Right renal cortex interstitium (tissue), 3 donors: ENCODE data around the gene SLC6A6. TPM values are rescaled to one million over a fixed set of nuclear protein-coding genes. Genes with fewer than 3 reads are reported as not detected.

Experiments used
- DNase-seq, 3 donors: peaks; one replicate each; pipeline ENCODE4 v3.0.0-alpha.2; 2013; ENCODE audit warnings: low read depth in 3 of 3, low spot score in 2 of 3
- polyA plus RNA-seq, 3 donors: library from polyadenylated mRNA; unstranded; fragments of 120-200 nt; gene quantifications; one replicate each; pipeline ENCODE4 v1.2.1, GENCODE V29; 2013; ENCODE audit not compliant: insufficient read length in 3 of 3

Gene SLC6A6
- polyA plus RNA-seq, 3 donors = 16.8 to 18.1 (median 17.1) TPM

DNA sequence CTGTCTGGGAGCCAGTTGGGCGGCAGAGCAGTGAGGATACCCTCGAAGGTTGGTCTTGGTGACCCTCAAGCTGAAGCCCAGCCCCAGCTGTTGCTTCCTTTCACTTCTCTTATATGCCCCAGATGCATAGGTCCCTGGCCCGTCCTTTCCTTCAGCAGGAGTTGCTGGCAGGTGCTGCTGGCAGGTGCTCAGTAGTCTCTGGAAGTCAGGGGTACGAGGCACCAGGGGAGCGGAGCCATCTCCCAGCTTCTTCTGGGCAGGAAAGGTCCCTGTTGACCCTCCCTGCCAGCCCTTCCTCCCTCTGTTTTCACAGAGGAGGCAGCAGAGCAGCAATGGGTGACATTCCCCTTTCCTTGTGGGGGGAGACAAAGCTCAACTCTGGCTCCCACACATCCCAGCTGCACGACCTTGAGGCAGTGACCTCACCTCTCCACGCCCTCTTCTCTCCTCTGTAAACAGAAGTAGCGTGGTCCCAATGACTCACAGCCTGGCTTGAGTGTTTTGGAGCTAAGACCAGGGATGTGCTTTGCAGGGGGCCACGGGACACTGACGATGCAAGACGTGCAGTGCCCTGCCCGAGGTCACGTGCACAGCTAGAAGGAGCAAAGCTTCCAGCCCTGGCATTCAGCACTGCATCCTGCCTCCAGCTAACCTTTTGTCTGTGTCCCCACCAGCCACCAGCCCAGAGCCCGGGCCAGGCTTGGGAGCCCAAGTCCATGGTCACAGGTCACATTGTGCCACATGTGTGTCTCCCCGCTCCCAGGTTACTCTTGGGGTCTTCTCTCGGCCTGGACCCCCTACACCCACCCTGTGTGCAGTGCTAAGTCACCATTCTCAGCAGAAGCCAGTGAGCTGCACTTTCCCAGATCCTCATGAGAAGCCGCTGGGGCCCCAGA, 49.7 kb downstream of the SLC6A6 start:
- DNase-seq = no peak

DNA sequence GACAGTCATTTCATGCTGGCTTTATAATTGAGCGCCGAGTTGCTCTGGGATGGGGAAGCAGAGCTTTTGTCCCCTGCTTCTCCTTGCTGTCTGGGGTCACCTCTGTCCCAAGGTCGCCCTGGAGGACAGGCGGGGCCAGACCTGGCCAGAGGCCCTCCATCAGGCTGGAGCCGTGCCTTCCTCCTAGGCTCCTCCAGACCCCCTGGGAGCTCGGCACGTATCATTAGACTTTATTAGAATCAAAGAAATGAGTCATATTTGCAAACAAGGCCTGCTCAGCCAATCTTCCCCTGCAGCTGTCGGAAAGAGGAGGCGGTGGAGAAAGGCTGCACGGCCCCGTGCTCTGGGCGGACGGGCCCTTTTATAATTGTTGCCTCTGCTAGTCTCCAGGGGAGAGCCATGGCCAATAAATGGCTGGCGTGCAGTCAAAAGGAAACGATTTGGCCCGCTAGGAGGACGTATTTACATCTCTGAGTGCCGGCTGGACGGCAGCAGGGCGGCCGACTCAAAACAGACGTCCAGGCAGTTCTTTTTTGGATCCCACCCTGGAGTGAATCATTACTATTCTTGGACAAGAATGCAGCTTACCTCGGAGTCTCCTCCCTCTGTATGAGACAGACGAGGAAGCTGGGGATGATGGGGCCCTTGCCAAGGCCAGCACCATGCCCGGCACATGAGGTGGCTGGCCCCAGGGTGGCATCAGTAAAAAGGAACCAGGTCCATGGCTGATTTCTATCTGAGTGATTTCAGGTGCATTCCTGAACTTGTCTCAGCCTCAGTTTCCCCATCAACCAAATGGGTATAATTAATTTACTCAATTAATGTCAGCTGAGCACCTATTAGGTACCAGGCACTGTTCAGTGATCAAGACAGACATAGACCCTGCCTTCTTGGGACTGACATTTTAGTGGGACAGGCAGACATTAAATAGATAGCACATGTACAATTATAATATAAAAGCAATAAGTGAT, 50.6 kb downstream of the SLC6A6 start:
- DNase-seq = peak in 2 of 3 donors; percentile 79 to 80

DNA sequence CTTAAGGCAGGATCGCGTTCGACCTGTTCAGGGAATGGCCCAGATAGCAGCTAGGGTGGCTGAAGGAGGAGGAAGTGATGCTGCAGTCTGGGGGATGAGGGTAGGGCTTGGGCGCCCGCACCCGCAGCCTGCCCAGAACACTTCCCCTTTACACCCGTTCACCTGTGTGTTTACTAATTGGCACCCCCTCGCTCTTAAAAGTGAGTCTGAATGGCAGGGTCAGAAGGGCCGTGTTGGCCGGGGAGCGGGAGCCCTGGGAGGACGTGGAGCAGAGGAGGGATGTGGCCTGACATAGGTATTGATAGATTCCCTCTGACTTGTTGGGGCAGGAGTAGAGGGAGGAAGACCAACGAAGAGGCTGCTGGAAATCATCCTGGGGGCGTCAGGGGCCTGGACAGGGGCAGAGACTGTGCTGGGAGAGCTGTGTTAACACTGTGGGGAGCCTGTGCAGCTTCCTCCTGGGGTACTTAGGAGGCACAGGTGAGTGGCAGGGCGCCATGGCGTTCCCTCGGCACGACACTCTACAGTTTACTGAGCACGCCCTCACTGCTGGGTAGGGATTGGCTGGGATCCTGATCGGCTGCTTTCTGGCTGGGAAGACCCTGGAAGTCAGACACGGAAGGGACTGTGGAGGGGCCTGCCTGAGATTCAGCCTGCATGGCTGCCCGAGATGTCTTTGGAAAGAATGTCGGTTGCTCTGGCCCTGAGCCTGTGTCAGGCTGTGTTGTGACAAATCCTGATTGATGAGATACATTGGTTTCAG, 51.7 kb downstream of the SLC6A6 start:
- DNase-seq = no peak

- DNase-seq = no peak
Measured at GRCh38 chr3:14454639-14455310, 52.4 kb downstream of the SLC6A6 start.

DNA sequence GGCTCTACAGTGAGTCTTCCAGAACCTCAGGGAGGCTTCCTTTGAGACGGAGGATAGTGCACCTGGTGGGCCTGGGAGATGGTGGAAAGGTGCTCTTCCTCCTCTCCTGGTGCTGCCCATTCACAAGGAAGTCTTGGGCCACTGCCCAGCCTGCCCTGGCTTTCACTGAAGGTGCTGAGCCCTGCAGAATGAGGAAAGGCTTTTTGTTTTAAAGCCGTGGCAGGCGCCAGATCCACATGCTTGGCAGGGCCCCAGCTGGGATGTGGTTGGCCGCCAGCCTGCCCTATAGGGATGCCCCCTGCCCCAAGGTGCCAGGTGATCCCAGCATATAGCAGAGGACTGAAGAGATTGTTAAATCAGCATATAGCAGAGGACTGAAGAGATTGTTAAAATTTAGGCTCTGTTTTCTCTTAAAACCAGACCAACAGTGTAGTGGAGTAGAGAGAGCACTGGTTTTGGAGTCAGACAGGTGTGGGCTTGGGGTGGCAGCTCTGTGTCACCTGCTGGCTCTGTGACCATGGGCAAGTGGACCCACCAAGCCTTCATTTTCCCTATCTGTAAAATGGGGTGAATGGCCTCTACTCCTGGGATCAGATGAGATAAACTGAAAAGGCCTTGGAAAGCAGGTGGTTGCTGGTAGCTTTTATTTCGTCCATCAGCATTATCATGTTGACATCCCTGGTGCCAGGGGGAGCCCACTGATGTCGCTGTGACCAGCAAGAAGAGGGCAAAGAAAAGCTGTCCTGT, 53.3 kb downstream of the SLC6A6 start:
- no peak for DNase-seq

DNA sequence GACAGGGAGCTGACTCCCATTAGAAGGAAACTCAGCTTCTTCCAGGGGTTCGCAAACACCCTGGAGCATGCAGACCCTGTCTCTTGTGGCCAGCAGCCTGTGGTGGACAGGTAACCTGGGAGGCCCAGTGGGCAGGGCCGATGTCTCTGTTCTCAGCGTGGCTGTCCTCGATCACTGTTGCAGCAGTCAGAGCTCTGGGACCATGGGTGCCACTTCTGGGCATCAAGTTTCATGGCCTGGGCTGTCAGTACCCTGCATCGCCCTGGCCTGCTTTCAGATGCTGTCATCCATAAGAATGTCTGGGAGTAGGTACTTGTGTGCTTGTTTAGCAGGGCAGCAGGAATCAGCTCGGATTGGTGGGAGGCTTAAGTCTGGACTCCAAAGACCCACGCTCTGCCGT, 54.4 kb downstream of the SLC6A6 start:
- no peak for DNase-seq

- DNase-seq = no peak
Measured at GRCh38 chr3:14457481-14457880, 55.1 kb downstream of the SLC6A6 start.

DNA sequence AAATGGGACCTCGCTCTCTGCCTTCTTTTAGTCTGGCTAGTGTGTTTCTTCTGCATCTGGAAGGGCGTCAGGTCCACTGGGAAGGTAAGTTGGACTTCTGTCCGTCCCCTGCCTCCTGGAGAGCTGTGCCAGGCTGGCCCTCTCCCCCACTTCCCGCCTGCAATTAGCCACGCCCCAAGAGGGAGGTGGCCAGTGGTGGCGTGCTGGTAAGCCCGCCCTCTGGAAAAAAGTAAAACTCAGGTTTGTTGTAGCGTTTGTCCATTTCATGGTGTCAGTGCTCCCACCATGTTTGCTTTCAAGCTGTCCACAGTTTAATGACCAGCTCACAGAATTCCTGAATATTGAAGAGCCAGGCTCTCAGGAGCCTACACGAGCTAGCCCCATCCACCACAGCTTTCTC, 55.6 kb downstream of the SLC6A6 start:
- peak in 1 of 3 donors; percentile 44 for DNase-seq

- DNase-seq = no peak
Measured at GRCh38 chr3:14458434-14459275, 56.2 kb downstream of the SLC6A6 start.

DNA sequence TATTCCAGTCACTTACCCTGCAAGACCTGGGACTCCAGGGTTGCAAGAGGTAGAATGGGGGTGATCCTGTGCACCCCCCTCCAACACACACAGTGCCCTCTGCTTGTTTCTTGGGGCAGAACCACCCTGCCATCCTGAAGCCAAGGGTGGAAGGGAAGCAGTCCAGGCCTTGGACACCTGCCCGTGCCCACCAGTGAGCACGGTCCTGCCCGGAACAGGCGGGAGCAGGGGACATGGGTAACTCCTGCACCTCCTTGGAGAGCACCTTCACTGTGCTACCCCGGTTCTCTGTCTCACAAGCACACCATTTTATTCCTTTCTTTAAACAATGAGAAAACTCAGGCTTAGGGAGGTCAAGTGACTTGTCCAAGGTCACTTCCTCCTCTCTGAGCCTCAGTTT, 57.0 kb downstream of the SLC6A6 start:
- no peak for DNase-seq

GRCh38 chr3:14459787-14460186, 57.4 kb downstream of the SLC6A6 start:
- DNase-seq = no peak

GRCh38 chr3:14460342-14461005, 58.1 kb downstream of the SLC6A6 start:
- no peak for DNase-seq

- no peak for DNase-seq
Measured at GRCh38 chr3:14461006-14461747, 58.8 kb downstream of the SLC6A6 start.

DNA sequence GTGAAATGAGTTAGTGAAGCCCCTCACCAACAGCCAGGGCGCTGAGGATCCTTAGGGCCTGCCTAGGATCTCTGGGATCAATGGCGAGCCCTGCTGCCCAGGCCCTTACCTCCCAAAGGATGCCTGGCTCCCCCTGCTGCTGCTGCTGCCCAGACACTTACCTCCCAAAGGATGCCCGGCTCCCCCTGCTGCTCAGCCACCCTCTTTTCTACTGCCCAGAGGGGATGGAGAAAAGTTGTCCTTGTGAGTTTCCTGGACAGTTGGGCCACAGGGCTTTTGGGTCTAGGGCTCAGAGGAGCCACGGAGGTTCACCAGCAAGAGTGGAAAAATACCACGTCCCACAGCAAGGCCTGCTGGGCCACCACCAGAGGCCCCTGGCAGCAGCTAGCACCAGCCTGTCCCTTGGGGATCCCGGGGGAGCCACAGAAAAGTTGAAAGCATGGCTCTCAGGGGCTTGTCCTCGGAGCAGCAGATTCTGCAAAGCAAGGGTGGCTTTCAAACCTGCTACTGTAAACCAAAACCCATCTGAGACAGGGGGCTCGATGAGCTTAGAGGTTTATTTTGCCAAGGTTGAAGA, 59.4 kb downstream of the SLC6A6 start:
- no peak for DNase-seq

DNA sequence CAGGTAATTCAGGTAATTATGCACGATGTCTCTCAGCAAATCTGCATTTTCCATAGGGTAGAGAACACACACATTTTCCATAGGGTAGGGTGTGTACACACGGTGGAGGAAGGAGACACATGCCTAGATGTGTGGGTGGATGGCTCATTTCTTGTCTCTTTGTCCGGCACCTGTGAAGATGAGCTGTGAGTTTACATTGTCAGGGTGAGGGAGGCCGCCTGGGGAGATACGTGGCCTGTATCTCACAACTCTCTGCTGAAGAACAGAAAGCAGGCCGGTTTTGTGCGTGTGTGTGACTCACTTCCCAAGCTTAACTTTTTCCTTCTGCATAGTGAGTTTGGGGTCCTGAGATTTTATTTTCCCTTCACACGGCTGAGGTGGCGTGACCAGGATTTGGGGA, 60.3 kb downstream of the SLC6A6 start:
- DNase-seq = no peak

- DNase-seq = no peak
Measured at GRCh38 chr3:14463330-14464140, 61.1 kb downstream of the SLC6A6 start.
